GM19351 (cell line): Measurements from ENCODE around the gene LRSAM1.

Source experiments
- ATAC-seq: cut with Tn5 transposase; IDR thresholded peaks from one replicate; pipeline ENCODE4 v1.9.1; 2021; ENCODE audit warnings: mild to moderate bottlenecking, moderate library complexity; ENCODE audit not compliant: unreplicated experiment

The LRSAM1 gene

DNA sequence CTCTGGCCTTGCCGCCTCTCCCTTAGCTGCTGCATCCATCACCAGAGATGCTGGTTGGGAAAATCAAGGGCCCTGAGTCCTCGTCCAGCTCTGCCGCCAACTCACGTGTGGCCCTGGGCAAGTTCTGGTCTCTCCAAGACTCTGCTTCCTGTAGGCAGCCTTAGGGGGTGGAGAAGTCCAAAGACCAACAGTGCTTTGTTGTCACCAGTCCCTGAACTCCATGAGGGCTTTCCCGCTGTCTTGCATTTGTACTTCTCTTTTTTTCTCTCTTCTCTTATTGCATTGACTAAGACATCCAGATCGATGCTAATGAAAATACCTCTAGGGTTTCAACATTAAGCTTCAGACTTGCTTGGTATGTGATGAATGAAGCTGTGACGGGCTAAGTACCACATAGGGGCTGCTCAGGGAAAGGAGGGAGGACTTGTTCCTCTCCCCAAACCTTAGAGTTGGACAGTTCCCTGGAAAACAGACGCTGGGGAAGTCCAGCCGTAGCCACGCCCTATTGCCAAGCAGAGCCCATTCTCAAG, 97.1 kb downstream of the LRSAM1 start:
- ATAC-seq = no peak

DNA sequence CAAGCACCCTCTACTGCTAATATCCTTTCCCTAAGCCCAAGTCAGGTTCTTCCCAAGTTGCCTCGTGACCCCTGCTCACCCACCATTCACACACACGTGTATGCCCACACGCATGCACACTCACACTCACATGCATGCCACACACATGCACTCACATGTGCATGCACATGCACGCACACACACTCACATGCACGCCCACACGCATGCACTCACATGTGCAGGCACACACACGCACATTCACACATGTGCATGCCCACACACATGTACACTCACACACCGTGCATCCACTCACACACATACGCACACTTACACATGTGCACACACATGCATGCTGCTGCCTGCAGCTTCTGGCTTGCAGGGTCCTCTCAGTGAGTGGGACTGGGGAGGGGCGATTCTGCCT, 97.9 kb downstream of the LRSAM1 start:
- no peak for ATAC-seq

DNA sequence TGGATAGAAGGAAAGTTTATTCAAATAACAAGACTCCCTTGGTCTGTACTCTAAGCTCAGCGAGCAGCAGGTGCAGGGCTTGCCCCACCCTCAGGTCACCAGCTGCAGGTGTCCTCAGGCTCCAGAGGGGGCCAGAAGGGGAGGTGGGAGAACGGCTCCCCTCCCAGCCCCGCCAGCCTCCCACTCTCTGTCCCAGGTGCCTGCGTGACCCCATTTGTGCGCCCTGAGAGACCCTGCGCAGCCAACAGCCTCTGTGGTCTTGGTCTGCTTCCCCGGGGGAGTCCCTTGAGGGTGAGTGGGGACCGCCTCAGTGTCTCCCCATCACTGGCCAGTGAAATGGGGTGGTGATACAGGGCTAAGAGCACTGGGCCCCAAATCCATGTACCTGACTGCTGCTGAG, 98.4 kb downstream of the LRSAM1 start:
- ATAC-seq = no peak

- ATAC-seq = no peak
These were observed 99.0 kb downstream of the LRSAM1 start for GRCh38 chr9:127550282-127550681.

DNA sequence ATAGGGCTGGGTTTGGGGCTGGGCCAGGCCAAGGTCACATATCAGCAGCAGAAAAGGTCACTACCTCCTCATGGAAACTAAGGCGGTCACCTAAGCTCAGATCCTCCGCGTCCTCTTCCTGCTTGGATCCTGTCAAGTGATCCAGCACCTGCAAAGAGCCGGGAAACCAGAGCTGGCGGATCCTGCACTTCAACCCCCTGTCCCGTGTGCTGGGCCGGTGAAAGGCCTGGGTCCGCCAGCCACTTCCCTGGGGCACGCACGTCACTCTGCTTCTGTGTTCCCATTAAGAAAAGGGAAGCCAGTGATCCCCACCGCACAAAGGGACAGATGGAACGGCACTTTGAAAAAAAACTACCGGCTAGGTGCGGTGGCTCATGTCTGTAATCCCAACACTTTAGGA, 99.4 kb downstream of the LRSAM1 start:
- no peak for ATAC-seq
